GM23248 (cell line): ENCODE results near the gene RASD2.
"Not testable (repeated sequence)": the region's sequence is repeated elsewhere in the genome, so short reads cannot be mapped to it uniquely, and the experiment has no call there.

ENCODE experiments used
- EZH2 ChIP-seq: fragments of 200-600 bp; sonication (generic); IDR thresholded peaks from 2 replicates; pipeline ENCODE4 v1.6.1; 2018; ENCODE audit warnings: antibody characterized with exemption, mild to moderate bottlenecking; ENCODE audit not compliant: insufficient read depth, poor library complexity, severe bottlenecking
- EZH2phosphoT487 ChIP-seq: fragments of 200-600 bp; sonication (generic); IDR thresholded peaks from 2 replicates; pipeline ENCODE4 v1.6.1; 2018; ENCODE audit warnings: antibody characterized with exemption, moderate library complexity, mild to moderate bottlenecking, low read depth; ENCODE audit not compliant: insufficient read depth

- not testable (repeated sequence) for TF ChIP-seq EZH2, EZH2phosphoT487
Measured at GRCh38 chr22:35507851-35508250, 32.8 kb upstream of the RASD2 start.
